Inflammatory macrophage treated with lipopolysaccharide for 1 hour (primary cell): Measurements from ENCODE around the gene GSE1.

Experiments used
- DNase-seq, 2 donors: peaks; one replicate each; pipeline ENCODE4 v3.0.0-alpha.2; 2020 to 2022

The GSE1 gene

DNA sequence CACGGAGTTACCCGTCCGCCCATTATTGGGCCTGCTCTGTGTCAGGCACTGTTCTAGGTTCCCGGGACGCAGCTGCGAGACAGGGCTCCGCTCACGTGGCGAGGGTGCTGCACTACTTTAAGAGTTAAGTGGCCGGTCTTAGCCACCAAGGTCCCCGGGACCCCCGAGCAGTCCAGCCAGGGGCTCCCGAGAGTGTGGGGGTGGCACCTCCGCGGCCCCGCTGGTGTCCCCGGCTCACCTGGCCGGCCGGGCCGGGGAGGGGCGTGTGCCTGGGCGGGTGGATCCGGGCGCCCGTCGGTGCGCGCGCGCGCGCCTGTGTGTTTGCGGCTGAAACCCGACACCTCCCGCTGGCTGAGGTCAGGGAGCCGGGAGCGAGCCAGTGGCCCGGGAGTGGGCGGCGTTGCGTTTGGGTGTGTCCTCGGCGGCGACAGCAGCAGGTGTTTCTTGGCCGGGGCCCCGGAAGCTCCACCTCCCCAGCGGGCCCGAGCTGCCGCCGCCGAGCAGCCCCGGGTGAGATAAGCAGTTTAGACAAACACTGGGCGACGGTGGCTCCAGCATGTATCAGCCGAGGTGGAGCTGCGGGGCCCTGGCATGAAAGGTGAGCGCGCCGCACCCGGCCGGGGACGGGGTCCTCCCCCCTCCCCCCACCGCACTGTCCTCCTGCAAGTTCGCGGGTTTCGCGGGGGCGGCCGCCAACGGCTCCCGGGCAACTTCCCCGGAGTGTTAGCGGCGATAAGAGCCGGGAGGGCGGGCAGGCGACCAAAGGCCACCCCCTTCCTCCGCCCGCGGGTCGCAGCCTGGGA lies at the start of gene GSE1:
Gene GSE1, plus strand, starts transcription at position 522 of the 803 bp plus-strand sequence. Its CDS starts 70 bp downstream, at position 592.
- DNase-seq = peak; percentile 45 to 76

DNA sequence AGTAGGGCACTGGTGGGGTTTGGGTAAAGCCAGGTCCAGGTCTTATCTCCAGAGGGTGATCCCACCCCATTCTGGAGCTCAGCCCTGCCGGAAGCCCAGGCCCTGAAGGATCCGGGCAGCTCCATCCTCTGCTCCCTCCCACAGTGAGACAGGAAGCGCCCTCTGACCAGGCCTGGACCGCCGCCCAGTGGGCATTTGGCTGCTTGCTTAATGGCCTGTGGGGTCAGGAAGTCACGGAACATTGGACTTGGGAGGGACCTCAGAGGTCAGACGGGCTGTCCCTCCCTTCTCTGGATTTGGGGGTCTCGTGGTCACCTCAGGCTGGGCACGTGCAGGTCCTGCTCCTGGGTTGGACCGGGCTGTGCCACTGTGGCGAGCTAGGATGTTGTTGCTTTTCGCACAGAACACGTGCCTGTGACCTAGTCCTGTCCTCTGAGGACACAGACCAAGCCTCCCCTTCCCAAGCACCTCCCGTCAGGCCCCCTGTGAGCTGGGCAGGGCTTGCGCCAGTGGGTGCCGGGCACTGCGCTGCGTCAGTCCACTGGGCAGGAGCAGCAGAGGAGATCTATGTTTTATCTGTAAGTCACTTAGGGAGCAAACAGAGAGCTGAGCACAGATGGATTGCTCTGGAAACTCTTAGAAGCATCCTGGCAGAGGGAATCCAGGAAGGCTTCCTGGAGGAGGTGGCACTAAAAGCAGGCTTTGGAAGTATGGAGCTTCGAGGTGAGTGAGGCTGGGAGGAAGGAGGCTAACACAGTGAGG lies 49.4 kb upstream of the GSE1 start:
- DNase-seq = peak; percentile 62 to 77

DNA sequence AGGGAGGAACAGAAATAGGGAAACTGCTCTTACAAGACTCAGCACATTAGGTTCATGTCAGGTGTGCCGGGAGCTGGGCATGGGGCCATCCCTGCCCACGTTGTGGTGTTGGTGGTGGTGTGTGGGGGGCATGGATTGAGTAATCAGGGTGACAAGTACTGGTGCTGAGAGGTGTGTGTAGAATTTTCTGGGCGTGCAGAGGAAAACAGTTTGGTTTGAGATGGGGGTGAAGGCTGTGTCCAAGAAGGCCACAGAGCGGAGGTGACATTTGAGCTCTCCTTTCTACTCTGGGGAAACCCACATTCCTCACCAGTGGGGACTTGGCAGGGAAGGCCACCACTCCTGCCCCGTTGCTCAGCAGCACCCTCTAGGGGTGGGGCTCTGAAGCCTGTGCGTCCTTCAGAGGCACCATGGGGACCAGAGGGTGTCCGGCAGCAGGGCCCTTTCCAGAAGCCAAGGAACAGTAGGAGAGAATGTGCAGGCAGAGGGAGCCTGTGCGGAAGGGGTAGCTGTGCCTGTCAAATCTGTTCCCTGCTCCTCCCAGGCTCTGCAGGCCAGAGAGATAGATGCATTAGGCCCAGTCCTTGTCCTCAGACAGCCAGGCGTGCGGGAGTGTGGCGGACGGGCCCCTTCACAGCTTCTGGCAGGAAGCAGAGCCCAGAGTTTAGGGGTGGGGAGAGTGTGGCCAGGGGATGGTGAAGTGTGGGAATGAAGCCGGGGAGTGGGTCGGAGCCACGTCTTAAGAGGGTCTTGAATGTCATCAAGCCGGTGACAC lies 48.7 kb upstream of the GSE1 start:
- DNase-seq = no peak

DNA sequence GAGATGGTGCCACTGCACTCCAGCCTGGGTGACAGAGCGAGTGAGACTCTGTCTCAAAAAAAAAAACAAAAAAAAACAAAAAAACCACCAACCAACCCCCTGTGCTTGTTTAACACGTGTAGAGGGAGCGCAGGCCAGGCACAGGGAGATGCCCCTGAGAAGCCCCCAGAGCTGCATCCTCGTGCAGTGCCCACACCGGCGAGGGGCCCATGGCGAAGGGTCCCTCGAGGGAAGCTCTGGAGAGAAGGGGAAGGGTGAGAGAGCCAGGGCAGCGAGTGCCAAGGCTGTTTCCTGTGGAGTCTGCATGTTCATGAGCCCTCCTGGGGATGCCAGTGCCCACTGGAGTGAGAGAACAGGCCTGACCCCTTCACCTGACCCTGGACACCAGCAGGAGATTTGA lies 47.8 kb upstream of the GSE1 start:
- DNase-seq = no peak

DNA sequence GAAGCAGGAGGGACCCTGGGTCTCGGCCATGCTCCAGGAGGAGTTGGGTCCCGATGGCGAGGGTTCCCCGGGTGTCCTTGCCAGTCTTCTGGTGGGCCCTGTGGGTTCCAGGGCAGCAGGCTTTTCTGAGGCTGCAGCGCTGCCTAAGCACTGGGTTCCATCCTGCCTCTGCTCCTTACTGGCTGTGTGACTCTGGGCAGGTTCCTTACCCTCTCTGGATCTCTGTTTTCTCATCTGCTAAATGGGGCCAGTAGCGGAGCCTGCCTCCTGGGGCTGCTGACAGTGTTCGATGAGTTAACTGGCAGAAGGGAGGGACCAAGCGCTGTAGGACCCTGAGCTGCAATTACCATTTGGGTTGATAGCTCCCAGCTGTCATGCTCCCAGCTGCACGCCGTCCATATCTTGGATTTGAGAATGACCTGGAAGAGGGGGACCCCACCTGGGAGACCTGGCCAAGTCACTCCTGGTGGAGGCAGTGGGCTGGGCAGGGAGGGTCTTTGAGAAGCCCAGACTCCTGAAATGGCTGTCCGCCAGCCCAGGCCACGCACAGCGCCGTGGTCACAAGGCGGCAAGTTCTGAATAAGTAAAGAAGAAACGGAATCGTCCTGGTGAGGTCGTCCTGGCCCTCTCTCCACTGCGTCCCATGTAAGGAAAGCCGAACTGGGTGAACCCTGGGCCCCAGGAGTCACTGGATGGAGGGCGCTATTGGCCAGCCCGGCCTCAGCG lies 47.2 kb upstream of the GSE1 start:
- no peak for DNase-seq

DNA sequence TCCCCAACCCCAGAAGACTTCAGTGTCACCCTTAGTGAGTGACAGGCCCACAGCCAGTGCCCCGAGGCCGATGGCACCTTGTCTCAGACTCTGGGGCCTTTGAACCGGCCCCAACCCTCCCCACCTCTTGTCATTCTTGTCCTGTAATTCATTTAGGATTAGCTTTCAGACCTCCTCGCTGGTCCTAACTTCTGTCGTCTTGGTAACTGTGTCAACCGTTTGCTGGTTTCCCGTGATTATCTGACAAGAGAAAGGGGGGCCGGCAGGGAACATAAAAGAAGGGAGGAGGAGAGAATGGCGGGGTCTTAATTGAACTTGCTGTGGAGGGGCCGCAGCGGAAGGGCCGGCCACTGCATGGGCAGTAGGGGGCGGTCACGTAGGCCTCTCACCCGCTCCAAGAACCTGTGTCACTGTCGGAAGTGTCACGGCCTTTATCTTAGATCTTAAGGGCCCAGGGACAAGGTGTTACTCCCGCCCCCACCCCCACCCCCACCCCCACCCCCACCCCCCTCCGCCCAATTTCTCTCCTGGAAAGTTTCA lies 46.5 kb upstream of the GSE1 start:
- DNase-seq = no peak

DNA sequence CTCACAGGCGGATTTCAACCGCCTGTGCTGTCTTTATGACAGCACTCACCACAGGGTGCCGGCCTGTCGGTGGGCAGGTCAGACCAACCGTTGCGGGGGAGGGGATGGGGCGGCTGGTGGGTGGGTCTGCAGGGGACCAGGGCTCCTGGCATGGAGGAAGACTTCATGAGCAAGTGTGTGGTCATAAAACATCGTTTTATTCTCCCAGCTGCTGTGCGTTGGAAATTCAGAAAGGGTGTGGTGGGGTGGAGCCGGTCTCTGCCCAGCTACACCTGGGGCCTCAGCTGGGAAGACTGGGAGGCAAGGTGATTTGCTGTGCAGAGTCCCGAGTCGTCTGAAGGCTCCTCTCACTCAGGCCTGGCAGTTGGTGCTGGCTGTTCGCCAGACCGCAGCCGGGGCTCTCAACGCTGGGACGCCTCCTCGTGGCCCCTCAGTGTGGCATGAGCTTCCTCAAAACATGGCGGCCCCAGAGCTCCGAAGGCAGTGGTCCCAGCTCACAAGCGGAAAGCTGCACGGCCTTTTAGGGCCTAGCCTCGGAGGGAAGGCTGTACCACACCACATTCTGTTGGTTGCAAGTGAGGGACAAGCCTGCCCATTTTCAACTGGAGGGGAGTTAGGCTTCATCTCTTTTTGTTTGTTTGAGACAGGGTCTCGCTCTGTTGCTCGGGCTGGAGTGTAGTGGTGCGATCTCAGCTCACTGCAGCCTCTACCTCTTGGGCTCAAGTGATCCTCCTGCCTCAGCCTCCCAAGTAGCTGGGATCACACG lies 45.8 kb upstream of the GSE1 start:
- no peak for DNase-seq

DNA sequence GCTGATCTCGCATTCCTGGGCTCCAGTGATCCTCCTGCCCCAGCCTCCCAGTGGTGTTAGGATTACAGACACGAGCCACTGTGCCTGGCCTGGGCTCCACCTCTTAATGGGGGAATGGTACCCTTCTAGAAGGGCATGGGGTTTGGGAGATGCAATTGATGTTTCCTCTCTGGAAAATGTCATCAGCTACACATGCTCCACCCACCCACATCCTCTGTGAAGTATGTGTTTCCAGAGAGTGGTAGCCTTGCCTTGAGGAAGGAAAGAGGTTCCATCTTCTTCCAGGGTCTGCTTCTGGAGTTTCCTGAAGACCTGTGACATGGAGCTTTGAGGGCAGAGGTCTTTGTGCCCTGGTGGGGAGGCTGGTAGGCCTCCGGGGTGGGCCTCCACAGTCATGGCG lies 45.2 kb upstream of the GSE1 start:
- DNase-seq = peak in 1 of 2 donors; percentile 51

DNA sequence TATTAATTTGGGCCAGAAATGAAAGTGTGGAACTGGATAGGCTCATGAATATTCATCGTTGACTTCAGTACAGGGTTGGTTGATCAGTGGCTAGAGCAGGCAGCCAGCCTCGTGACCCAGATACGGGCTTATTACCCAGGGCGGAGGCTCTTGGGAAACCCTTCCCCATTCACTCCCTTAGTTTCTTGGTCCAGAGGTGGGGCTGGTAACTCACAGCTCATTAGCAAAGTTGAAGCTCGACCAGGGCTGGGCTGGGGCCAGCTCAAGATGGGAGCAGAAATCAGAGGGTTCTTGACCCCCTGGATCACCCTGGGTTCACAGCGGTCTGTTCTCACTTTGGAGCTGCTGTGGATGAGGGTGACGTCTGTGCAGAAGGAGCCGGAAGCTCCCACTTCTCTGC lies 44.6 kb upstream of the GSE1 start:
- DNase-seq = peak; percentile 56 to 65

DNA sequence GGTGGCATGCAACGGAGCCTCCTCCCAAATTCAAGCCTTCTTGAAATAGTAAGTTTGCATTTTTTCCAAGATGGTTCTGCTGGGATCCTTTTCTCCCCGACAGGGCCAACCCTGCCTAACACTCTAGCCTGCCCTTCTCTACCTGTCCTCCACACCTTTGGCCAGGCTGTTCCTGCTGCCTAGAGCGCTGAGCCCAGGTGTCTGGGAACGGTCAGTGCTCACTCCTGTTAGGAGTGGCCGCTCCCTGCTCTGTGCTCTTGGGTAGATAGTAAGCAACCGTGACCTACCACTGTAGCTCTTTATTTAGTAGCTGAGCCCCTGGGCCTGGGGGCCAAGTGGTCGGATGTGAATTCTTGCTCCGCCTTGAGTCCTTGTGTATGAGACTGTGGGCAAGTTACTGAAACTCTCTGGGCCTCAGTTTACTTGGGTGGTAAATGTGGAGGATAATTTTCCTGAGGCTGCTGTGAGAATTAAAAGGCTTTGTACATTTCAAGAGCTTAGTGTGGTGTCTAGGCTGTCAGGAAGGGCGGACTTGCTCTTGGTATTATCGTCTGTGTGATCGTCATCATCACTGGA lies 44.0 kb upstream of the GSE1 start:
- DNase-seq = no peak

DNA sequence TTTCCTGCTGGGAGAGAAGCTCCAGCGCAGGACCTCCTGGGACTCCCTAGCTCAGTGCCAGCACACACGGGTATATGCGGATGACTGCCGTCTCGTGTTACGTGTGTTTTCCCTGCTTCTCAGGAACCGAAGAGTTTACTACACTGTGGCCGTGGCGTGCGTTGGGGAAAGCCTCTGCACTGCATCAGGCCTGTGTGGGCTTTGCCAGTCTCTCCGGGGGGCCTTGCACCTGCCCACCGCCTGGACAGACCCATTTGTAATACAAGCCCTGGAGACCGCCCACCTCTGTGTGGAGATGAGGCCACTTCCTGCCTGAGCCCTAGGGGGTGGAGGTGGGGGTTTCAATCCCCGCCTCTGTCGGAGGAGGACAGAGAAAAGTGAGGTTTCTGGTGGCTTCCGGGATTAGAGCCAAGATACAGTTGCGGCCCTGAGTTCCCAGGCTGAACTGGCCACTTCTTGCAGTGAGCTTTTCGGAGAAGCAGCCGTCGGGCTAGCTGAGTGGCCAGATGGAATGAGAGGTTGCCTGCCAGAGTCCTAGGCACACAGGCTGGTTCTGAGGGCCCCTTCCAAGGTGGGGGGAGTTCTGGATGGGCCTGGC lies 43.4 kb upstream of the GSE1 start:
- peak; percentile 45 to 75 for DNase-seq

DNA sequence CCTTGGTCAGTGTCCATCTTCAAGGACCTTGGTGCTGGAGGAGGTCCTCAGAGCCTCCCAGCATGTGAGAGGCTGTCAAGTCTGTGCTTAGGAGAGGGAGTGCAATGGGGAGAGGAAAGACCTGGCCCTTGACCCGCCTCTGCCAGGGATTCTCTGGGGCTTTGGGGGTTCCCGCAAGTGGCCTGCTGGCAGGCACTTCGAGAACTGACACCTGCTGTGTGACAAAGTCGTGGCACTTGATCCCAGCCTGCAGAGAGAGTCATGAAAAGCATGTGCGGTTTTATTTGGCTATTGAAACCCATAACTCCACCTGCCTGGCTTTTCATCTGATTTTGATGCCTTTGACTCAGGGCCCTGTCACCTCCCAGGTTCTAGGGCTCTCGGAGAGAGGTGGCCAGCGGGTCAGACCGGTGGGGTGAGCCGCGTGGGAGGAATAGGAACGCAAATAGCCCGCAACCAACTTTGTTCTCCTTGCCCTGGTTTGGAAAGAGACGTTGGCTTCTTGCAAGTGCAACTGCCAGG lies 42.8 kb upstream of the GSE1 start:
- DNase-seq = no peak

DNA sequence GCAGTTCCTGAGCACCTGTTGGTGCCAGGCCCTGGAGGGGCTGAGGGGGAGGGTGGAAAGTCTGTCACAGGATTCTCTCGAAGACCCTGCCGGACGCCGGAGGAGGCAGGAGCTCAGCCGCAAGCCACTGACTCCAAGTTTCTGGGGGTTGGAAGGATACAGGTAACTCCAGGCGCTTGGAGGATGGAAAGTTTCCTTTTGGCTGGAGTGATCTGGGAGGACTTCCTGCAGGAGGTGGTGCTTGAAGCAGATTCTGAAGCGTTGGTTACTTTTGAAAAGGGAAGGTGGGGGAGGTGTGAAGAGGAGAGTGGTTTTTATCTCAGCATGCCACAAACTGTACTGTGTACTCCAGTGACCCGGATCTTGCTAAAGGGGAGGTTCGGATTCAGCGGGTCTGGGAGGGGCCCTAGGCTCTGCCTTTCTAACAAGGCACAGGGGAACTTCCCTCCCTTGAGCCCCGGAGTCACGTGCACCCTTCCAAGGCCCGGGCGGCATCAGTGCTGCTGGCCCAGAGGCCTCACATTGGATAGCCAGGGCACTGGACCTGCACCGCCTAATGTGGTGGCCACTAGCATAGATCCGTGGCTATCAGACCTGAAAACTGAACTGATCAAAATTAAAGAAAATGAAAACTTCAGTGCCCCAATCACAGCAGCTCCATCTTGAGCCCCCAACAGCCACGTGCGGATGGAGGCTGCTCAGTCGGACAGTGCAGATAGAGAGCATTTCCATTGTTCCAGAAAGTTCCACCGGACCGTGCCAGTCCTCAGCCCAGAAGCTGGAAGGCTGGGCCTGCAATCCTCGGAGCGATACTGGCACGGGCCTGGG lies 42.2 kb upstream of the GSE1 start:
- DNase-seq = peak; percentile 53 to 60

DNA sequence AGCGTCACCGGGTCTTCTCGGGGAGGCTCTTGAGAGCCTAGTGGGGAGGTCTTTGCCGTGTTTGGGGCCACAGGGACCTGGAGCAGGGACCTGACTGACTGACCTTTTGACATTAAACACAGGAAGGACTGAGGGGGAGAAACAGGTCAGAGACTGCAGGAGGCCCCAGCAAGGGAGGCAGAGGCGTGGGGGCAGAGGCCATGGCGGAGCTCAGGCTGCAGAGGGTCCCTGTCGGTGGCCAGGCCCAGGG lies 41.6 kb upstream of the GSE1 start:
- DNase-seq = no peak

DNA sequence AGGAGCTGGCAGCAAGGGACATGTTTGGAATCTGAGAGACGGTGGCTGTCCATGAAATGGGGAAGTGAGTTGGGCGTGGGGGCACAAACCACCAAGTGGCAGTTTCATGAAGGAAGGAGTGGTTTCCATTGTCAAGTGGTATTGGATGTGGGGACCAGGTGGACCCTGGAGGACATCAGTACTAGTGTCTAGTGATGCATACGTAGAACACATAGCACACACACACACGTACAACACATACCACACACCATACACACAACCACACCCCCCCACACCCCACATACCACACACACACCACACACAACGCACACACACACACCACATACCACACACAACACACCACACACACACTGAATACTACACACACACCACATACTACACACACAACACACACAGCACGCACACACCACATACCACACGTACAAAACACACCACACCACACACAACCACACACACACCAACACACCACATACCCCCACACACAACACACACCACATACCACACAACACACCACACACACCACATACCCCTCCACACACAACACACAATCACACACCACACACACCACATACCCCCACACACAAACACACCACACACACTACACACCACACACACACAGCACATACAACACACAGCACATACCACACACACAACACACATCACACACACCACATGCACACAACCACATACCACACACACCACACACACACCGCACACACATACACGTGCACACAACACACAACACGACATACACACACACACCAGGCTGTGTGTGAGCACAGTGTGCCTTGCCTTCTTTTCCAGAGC lies 41.1 kb upstream of the GSE1 start:
- DNase-seq = peak; percentile 72 to 77

DNA sequence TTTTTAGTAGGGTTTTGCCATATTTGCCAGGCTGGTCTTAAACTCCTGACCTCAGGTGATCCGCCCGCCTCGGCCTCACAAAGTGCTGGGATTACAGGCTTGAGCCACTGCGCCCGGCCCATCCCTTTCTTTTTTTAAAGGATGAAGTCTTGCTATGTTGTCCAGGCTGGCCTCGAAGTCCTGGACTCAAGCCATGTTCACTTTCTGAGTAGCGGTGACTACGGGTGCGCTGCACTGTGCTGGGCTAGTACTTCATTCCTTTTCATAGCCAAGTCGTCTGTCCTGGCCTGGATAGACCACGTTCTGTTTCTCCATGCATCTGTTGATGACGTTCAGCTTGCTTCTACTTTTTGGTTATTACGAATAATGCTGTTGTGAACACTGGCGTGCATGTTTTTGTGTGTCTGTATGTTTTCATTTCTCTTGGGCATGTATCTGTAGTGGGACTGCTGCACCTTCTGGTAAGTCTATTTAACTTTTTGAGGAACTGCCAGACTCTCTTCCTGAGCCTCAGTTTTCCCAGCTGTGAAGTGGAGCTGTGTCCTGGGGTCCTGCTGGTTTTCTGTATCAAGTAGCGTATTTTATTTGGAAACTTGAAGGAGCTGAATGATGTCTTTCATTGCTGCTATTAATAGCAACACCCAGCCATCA lies 40.0 kb upstream of the GSE1 start:
- DNase-seq = no peak

DNA sequence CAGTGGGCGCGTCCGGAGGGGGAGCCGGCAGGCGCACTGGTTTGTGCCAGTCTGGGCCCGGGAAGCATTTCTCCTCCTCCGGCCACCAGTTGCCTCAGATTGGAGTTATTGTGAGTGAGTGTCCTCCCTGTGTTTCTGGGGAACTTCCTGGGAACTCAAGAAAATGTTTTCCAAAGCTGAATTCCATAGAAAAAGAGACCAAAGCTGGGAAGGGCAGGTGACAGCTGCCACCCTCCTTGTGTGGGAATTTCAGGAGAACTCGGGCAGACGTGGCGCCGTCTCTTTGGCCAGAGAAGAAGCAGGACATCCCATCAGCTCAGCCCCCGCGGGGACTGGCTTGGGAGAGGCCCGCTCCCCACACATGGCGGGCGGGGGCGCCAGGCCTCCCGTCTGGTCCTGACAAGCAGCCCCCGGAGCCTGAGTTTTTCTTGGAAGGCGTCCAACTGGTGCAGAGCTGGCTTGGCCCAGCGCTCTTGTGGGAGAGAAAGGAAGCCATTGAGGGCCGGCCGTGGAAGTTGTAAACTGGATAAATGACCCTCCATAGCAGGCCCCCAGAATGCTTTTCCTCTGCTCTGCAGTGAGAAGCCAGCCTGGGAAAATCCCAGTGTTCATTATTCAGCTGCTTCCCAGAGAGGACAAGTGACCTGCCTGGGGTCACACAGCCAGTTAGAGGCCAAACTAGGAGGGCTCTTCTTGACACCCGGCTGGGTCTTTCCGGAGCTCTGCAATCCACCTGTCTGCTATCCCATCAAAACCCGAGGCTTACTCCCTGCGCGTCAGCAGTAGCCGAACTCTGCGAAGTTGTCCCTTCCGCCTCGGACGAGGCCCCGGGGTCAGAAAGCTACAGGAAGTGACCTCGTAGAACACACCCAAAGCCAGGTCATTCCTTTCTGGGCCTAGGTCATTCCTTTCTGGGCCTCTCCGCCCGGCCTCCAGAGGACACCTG lies 39.2 kb upstream of the GSE1 start:
- DNase-seq = peak; percentile 43 to 65
